Activated CD4-positive, alpha-beta T cell treated with anti-CD3 and anti-CD28 coated beads, Interleukin-2, amount 10 ng/mL, durations not matched to agents 7 days and 5 days (primary cell): ENCODE measurements around the gene CFAP46. TPM values are rescaled to one million over a fixed set of nuclear protein-coding genes. Genes with fewer than 3 reads are reported as not detected.
"Not testable (repeated sequence)": the region's sequence is repeated elsewhere in the genome, so short reads cannot be mapped to it uniquely, and the experiment has no call there.

Source experiments
- CTCF ChIA-PET: fragments of 350-600 bp; sonication (Branson Sonifier 250); formaldehyde crosslinking; loops from one replicate; lab custom pipeline; 2021; ENCODE audit warnings: antibody characterized with exemption; lab: Charles Lee
- POLR2A ChIA-PET: fragments of 350-600 bp; sonication (Branson Sonifier 250); formaldehyde crosslinking; loops from one replicate; lab custom pipeline; 2021; ENCODE audit warnings: antibody characterized with exemption; lab: Charles Lee
- DNase-seq: peaks from one replicate; pipeline ENCODE4 v3.0.0-alpha.2; 2020
- H3K27ac Mint-ChIP-seq: one replicate; pipeline ENCODE4 v1.8.0; 2021; ENCODE audit warnings: mild to moderate bottlenecking, moderate library complexity, mixed read lengths
- H3K27me3 Mint-ChIP-seq: one replicate; pipeline ENCODE4 v1.8.0; 2021; ENCODE audit warnings: mixed read lengths
- H3K36me3 Mint-ChIP-seq: one replicate; pipeline ENCODE4 v1.8.0; 2021; ENCODE audit warnings: low read depth, mixed read lengths
- H3K4me1 Mint-ChIP-seq: one replicate; pipeline ENCODE4 v1.8.0; 2021; ENCODE audit warnings: mixed read lengths
- H3K4me3 Mint-ChIP-seq: one replicate; pipeline ENCODE4 v1.8.0; 2021; ENCODE audit warnings: mild to moderate bottlenecking, moderate library complexity, mixed read lengths
- H3K9me3 Mint-ChIP-seq: one replicate; pipeline ENCODE4 v1.8.0; 2021; ENCODE audit warnings: mixed read lengths
- total RNA-seq, 2 experiments: library from RNA; stranded (reverse); gene quantifications; one replicate each; pipeline ENCODE4 v1.2.3, GENCODE V29; 2021

The CFAP46 gene
- total RNA-seq, 2 experiments from 2014 or later, result not detected

DNA sequence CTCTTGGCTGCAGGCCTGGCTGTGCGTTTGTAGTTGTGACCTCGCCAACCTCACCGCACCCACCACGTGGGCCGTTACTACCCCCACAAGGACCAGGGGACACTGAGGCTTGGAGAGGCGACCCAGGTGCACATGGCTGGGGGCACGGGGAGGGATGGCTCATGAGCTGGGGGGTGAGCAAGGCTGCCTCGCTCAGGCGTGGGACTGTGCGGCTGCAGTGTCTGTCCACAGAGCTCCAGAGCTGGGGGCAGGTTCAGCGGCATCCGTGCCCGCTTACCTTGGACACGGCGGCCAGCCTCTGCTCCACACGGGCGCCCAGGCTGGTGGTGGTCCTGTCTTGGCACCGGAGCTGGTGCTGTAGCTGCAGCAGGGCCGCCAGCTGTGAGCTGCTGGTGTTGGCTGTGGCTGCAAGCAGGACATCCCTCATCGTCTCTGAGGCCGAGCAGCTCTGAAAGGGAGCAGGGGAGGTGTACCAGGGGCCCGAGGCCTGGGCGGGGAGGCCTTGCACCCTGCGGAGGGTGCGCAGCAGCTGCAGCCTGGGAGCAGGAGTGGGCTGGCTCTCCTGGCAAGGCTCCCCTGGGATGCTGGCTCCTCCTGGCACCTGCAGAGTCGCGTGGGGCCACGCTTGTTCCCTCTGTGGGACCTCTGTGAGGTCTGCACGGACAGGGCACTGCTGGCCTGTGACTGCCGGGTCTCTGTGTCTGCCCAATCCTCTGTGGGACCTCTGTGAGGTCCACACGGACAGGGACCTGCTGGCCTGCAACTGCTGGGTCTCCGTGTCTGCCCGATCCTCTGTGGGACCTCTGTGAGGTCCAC, 96.4 kb downstream of the CFAP46 start:
- POLR2A ChIA-PET, result no interaction called here
- Mint-ChIP-seq H3K4me1 (peaks cover 5% of the 10 kb centered on the region), H3K36me3 (peaks cover 2% of the 10 kb centered on the region), H3K27me3 (peaks cover 4% of the 10 kb centered on the region), H3K27ac (no peak overlapping the region), H3K4me3 (no peak overlapping the region), H3K9me3 (peaks cover 11% of the 10 kb centered on the region)
- DNase-seq, result no peak
- CTCF ChIA-PET, result no interaction called here

DNA sequence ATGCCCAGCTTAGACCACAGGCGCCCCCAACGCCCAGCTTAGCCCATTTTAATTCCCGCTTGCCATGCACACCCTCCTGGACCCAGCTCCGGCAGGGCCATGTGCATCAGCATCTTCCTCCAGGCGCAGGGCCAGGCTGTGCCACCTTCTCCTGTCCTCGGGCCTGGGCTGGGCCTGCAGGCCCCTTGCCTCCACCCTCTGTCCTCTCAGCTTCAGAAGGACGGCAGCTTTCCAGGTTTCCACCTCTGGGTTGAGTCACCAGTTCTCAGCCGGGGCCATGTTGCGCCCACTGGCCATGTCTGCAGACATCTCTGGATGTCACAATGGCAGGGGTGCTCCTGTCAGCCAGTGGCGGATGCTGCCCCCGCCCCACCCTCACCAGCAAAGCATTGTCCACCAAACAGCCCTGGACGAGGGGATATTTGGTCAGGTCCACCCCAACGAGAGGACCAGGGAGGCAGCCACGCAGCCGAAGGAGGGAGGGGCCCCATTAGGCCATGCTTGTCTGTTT, 97.3 kb downstream of the CFAP46 start:
- no peak for DNase-seq
- ChIA-PET CTCF (no interaction called here), POLR2A (no interaction called here)
- Mint-ChIP-seq H3K4me3 (no peak overlapping the region), H3K4me1 (peaks cover 5% of the 10 kb centered on the region), H3K27ac (no peak overlapping the region), H3K9me3 (peaks cover 11% of the 10 kb centered on the region), H3K36me3 (peaks cover 2% of the 10 kb centered on the region), H3K27me3 (peaks cover 4% of the 10 kb centered on the region)

DNA sequence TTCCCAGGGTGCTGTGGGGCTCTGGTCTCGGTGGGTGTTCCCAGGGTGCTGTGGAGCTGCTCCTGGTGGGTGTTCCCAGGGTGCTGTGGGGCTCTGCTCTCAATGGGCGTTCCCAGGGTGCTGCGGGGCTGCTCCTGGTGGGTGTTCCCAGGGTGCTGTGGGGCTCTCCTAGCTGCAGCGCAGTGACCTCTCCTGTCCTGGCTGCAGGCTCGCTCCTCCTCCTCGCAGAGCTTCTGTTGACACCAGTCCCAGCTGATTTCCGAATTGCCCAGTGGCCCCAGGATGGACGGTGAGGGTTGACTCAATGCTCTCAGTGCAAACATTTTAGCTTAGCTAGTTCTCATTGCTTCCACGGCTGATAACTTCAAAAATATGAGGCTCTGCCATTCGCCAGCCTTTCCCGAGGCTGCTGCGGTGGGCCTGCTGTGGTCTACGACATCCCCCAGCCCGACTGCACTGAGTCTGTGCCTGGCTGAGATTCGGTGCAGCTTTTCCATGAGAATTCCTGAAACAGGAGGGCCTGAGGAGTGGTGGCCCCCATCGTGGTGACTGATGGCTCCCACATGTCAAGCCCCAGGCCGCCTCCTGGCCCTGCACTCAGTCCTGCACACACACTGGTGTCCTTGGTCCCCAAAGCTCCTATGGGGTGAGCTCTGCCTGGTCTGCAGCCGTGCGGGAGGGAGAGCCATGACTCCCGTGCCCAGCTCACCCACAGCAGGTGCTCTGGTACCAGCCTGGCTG, 98.1 kb downstream of the CFAP46 start:
- no peak overlapping the region for H3K27ac Mint-ChIP-seq
- no peak overlapping the region for H3K4me3 Mint-ChIP-seq
- CTCF ChIA-PET, result no interaction called here
- peaks cover 5% of the 10 kb centered on the region for H3K4me1 Mint-ChIP-seq
- no peak for DNase-seq
- peaks cover 2% of the 10 kb centered on the region for H3K36me3 Mint-ChIP-seq
- H3K27me3 Mint-ChIP-seq, result peaks cover 4% of the 10 kb centered on the region
- peaks cover 11% of the 10 kb centered on the region for H3K9me3 Mint-ChIP-seq
- POLR2A ChIA-PET, result no interaction called here

DNA sequence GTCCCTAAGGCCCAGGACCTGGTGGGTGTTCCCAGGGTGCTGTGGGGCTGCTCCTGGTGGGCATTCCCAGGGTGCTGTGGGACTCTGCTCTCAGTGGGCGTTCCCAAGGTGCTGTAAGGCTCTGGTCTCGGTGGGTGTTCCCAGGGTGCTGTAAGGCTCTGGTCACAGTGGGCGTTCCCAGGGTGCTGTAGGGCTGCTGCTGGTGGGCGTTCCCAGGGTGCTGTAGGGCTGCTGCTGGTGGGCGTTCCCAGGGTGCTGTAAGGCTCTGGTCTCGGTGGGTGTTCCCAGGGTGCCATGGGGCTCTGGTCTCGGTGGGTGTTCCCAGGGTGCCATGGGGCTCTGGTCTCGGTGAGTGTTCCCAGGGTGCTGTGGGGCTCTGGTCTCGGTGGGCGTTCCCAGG, 99.1 kb downstream of the CFAP46 start:
- H3K27ac Mint-ChIP-seq, H3K27me3 Mint-ChIP-seq, H3K36me3 Mint-ChIP-seq, H3K4me1 Mint-ChIP-seq, POLR2A ChIA-PET, DNase-seq, CTCF ChIA-PET, H3K4me3 Mint-ChIP-seq: not testable (repeated sequence)
- H3K9me3 Mint-ChIP-seq, result peaks cover 11% of the 10 kb centered on the region

DNA sequence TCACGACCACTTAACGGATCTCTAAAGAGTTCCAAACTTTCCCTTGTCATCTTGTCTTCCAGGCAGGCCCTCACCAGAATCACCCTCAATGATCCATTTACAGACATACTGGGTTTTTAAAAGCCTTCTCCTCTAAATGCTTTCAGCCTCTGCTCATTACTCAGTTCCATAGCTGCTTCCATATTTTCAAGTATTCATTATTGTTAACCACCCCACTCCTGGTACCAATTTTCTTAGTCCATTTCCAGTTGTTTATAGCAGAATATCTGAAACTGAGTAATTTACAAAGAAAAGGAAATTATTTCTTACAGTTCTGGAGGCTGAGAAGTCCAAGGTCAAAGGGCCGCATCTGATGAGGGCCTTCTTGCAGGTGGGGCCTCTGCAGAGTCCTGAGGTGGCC, 100.0 kb downstream of the CFAP46 start:
- no peak for DNase-seq
- Mint-ChIP-seq H3K4me1 (no peaks in the 10 kb centered on the region), H3K4me3 (no peak overlapping the region), H3K27ac (no peak overlapping the region), H3K9me3 (peaks cover 14% of the 10 kb centered on the region), H3K36me3 (peaks cover 2% of the 10 kb centered on the region), H3K27me3 (no peaks in the 10 kb centered on the region)
- ChIA-PET POLR2A (no interaction called here), CTCF (no interaction called here)

DNA sequence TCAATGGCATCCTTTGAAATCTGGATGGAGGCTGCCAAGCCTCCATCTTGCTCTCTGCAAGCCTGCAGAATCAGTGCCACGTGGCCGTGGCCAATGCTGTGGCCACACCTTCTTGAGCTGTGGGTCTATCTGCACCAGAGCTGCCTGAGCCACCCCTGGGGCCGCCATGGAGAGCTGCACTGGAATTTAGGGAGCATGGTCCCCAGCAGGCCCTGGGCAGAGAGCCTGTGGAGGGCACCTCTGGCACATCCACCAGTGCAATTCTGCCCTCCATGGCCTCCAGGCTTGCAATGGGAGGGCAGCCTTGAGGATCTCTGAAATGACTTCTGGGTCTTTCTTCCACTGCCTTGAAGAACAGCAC, 100.8 kb downstream of the CFAP46 start:
- Mint-ChIP-seq H3K4me3 (no peak overlapping the region), H3K9me3 (peaks cover 18% of the 10 kb centered on the region), H3K4me1 (no peaks in the 10 kb centered on the region), H3K27me3 (no peaks in the 10 kb centered on the region), H3K36me3 (peaks cover 2% of the 10 kb centered on the region), H3K27ac (no peak overlapping the region)
- CTCF ChIA-PET, result no interaction called here
- DNase-seq, result no peak
- POLR2A ChIA-PET, result no interaction called here

DNA sequence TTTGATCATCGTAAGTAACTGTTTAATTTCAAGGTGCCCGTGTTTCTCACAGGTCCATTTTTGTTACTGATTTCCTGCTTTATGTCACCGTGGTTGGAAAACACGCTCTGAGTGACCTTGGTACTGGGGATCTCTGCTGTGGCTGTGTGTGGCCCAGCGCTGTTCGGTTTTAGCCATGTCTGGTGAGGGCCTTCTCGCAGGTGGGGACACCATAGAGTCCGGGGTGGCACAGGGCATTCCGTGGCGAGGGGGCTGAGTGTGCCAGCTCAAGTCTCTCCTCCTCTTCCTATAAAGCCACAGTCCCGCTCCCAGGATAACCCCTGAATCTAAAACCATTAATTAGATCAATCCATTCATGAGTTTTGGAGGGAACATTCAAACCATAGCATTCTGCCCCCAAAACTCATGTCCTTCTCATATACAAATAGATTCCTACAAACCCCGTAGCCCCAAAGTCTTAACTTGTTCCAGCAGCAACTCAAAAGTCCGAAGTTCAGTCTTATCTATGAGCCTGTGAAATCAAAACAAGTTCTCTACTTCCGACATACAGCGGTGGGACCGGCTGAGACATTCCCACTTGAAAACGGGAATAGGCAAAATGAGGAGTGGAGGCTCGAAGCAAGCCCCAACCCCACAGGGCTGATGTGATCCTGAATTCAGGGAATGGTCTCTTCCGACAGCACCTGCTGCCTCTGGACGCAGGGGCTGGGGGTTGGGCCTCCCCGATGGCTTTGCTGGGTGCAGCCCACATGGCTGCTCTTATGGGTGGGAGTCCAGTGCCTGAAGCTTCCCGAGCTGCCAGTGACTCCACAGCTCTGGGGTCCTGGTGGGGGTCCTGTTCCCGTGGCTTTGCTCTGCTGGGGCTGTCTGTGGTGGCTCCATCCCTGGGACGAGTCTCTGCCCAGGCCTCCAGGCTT, 101.4 kb downstream of the CFAP46 start:
- no peak for DNase-seq
- no peak overlapping the region for H3K27ac Mint-ChIP-seq
- H3K4me3 Mint-ChIP-seq, result no peak overlapping the region
- peaks cover 2% of the 10 kb centered on the region for H3K36me3 Mint-ChIP-seq
- no peaks in the 10 kb centered on the region for H3K4me1 Mint-ChIP-seq
- ChIA-PET POLR2A (no interaction called here), CTCF (no interaction called here)
- H3K27me3 Mint-ChIP-seq, result no peaks in the 10 kb centered on the region
- peaks cover 18% of the 10 kb centered on the region for H3K9me3 Mint-ChIP-seq

DNA sequence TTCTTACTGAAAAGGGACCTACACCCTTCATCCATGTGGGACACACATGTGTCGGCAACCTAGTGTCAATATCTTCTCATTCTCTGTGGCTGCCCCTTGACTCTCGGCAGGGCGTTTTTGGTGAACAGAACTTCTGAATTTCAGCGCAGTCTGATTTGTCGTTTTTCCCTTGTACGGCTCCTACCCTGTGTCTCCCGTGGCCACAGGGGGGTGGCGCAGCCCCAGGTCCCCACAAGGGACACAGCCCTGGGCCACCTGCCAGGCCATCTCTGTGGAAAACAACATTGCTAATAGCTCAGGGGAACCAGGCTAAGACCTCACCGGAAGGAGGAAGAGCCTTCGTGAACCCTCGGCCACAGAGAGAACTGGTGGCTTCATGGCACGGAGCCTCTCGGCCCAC, 103.3 kb downstream of the CFAP46 start:
- no peak for DNase-seq
- ChIA-PET CTCF (no interaction called here), POLR2A (no interaction called here)
- H3K27ac Mint-ChIP-seq, result no peak overlapping the region
- H3K27me3 Mint-ChIP-seq, result no peaks in the 10 kb centered on the region
- no peaks in the 10 kb centered on the region for H3K4me1 Mint-ChIP-seq
- H3K4me3 Mint-ChIP-seq, result no peak overlapping the region
- H3K9me3 Mint-ChIP-seq, result peaks cover 18% of the 10 kb centered on the region
- peaks cover 2% of the 10 kb centered on the region for H3K36me3 Mint-ChIP-seq

DNA sequence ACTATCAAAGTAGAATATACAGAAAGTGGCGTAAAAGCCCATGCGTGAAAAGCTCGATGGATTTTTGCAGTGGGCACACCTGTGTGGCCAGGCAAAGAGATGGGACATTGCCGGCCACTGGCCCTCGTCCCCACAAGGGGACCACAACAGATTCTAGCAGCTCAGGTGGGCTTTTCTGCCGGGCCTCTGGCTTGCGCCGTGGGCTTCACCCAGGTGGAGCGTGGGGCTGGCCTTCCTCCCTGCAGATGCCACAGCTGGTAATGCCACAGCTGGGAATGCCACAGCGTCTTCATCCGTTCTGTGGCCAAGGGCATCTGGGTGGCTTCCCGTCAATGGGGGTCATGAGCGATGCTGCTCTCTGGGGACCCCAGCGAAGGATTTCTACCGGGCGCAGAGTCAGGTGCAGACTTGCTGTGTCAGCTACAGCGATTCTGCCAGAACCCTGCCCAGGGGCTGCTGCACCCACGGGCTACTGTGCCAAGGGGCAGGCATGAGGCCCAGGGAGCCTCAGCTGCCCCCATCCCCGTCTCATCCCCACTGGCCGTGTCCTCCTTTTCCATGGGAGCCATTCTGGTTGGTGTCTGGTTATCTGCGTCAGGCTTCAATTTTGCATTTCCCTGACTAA, 103.9 kb downstream of the CFAP46 start:
- no peak for DNase-seq
- H3K4me1 Mint-ChIP-seq, result no peaks in the 10 kb centered on the region
- CTCF ChIA-PET, result no interaction called here
- POLR2A ChIA-PET, result no interaction called here
- H3K9me3 Mint-ChIP-seq, result peaks cover 18% of the 10 kb centered on the region
- H3K4me3 Mint-ChIP-seq, result no peak overlapping the region
- H3K27me3 Mint-ChIP-seq, result no peaks in the 10 kb centered on the region
- H3K36me3 Mint-ChIP-seq, result peaks cover 2% of the 10 kb centered on the region
- no peak overlapping the region for H3K27ac Mint-ChIP-seq

DNA sequence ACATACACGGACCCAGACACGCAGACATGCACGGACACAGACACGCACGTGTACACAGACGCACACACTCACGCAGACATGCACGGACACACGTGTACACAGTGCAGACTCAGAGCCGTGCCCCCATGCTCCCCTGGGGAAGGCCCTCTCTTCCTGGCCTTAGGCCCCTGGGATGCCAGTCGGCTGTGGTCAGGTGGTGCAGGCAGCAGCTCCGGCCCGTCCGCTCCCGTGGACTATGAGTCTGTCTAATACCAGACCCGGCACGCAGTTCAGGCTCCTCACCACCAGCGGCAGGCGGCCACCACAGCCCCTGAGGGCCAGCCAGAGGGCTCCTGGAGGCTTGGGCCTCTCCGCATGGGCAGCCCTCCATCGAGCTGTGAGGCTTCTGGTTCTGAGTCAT, 104.5 kb downstream of the CFAP46 start:
- Mint-ChIP-seq H3K9me3 (peaks cover 17% of the 10 kb centered on the region), H3K36me3 (peaks cover 2% of the 10 kb centered on the region), H3K27me3 (no peaks in the 10 kb centered on the region), H3K27ac (no peak overlapping the region), H3K4me1 (no peaks in the 10 kb centered on the region), H3K4me3 (no peak overlapping the region)
- ChIA-PET POLR2A (no interaction called here), CTCF (no interaction called here)
- no peak for DNase-seq

DNA sequence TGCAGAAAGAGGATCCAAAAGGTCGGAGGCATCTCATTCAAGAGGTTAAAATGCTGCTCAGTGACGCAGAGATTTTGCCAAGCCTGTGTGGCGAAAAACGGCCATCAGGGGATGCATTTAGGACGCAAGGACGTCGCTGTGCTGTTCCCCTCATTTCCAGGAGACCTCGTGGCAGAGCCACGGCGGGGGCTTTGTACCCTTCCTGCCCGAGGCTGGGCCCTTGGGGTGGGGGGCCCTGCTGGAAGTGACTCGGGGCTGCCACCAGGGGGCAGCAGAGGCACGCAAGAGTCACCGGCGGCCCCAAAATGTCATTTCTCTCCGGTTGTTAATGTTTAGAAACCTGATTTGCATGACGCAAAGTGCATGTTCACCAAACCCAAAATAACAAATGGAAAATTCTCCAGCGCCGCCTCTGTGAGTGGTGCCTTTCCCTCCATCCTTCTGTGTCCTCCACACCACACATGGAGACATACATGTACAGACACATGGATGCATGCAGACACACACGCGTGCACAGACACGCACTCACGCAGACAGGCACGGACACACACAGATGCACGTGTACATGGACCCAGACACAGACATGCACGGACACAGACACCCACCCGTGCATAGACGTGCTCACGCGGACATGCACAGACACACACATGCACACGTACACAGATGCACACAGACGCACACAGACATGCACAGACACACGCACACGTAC, 105.4 kb downstream of the CFAP46 start:
- Mint-ChIP-seq H3K27ac (no peak overlapping the region), H3K4me1 (no peaks in the 10 kb centered on the region), H3K27me3 (no peaks in the 10 kb centered on the region), H3K36me3 (no peaks in the 10 kb centered on the region), H3K9me3 (peaks cover 8% of the 10 kb centered on the region), H3K4me3 (no peak overlapping the region)
- ChIA-PET POLR2A (no interaction called here), CTCF (no interaction called here)
- DNase-seq, result peak; percentile 17

DNA sequence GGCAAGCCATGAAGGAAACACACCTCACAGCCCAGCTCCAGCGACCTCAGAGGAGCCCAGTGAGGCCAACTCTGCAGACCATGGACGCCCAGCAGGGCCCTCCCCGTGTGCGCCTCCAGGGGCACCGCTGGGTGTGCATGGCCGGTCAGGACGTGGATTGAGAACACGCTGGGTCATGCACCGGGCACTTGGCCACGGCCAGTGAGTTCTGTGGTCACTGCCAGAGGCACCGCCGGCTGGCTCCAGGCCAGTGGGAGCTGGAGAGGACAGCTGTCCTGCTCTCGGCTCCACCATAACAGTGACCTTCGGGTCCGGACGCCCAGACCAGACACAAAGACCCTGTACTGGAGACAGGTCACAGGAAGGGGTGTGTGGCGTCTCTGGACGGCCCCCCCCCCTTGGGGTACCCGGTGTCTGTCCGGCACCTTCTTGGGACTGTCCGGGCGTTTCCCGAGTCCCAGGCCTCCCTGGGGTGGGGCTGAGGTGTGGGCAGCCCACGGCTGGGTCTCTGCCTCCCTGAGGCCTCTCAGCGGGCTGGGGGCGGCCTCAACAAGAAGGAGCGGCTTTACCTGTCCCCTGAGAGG, 106.0 kb downstream of the CFAP46 start:
- Mint-ChIP-seq H3K27me3 (peaks cover 4% of the 10 kb centered on the region), H3K27ac (no peak overlapping the region), H3K4me1 (no peaks in the 10 kb centered on the region), H3K4me3 (no peak overlapping the region), H3K9me3 (peaks cover 7% of the 10 kb centered on the region), H3K36me3 (no peaks in the 10 kb centered on the region)
- ChIA-PET POLR2A (no interaction called here), CTCF (no interaction called here)
- DNase-seq, result no peak
